ENCODE results near the gene ITPR1. TPM values are rescaled to one million over a fixed set of nuclear protein-coding genes. Genes with fewer than 3 reads are reported as not detected.

Gene ITPR1
- total RNA-seq, 4 donors from 2014 or later, result 58.8 to 67.2 (median 63.1) TPM

DNA sequence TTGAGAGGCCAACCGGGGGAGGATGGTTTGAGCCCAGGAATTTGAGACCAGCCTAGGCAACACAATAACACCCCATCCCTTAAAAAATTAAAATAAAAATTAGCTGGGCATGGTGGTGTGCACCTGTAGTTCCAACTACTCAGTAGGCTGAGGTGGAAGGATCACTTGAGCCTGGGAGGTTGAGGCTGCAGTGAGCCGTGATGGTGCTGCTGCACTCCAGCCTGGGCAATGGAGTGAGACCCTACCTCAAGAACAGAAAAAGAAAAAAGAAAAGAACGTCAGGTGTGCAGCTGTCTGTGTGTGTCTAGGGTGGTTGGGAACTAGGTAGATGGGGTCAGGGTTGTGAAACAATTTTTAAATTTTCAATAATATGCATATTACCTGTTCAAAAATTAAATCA, 389.9 kb downstream of the ITPR1 start:
- TF ChIP-seq, protein P1, sequence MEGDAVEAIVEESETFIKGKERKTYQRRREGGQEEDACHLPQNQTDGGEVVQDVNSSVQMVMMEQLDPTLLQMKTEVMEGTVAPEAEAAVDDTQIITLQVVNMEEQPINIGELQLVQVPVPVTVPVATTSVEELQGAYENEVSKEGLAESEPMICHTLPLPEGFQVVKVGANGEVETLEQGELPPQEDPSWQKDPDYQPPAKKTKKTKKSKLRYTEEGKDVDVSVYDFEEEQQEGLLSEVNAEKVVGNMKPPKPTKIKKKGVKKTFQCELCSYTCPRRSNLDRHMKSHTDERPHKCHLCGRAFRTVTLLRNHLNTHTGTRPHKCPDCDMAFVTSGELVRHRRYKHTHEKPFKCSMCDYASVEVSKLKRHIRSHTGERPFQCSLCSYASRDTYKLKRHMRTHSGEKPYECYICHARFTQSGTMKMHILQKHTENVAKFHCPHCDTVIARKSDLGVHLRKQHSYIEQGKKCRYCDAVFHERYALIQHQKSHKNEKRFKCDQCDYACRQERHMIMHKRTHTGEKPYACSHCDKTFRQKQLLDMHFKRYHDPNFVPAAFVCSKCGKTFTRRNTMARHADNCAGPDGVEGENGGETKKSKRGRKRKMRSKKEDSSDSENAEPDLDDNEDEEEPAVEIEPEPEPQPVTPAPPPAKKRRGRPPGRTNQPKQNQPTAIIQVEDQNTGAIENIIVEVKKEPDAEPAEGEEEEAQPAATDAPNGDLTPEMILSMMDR (IDR thresholded peaks at IDR 0.05; ENCODE audit: low read depth), result no peak

DNA sequence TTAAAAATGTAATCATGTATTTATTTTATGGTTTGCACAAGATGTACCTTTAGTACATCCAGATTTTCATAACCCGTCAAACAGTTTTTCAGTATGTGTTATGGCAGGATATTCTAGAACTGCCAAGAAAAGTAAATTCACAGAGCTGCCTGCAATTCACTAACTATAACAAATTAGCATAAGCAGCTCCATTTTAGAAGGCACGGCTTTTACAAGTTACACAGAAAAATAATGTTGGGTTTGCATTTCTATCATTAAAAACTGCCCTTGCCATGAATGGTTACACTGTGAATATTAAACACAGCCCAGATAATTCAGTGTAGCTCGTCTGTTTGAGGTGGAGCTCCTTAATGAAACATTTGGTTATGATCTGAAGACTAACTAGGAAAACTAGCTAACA, 391.7 kb downstream of the ITPR1 start:
- TF ChIP-seq, protein P1 (IDR thresholded peaks at IDR 0.05; ENCODE audit: low read depth), result no peak

DNA sequence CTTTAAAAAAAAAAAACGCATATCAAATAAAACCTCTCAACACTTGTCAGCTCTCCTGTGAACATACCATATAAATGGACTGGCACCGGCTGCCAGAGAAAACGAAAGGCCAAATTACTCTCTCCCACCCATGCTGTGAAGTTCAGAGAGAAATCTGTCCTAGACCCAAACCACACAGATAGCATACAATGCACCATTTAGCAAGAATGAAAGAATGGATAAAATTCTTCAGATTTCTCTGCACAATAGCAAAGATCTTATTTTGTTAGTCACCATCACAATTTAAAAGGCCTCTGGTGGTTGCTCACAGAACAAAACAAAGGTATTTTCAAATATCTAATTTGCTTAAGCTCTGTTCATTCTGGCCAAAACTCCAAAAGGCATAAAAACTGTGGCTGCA, 392.2 kb downstream of the ITPR1 start:
- TF ChIP-seq, protein P1 (IDR thresholded peaks at IDR 0.05; ENCODE audit: low read depth), result no peak

DNA sequence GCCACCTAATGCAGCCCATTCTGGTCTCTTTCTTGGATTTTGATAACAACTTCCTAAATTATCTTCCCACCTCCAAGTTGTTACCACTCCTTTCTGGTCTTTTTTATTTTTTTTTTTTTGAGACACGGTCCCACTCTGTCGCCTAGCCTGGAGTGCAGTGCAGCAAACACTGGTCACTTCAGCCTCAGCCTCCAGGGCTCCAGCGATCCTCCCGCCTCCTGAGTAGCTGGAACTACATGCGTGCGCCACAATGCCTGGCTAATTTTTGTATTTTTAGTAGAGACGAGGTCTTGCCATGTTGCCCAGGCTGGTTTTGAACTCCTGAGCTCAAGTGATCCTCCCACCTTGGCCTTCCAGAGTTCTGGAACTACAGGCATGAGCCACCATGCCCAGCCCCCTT, 393.3 kb downstream of the ITPR1 start:
- TF ChIP-seq, protein P1 (IDR thresholded peaks at IDR 0.05; ENCODE audit: low read depth), result no peak

DNA sequence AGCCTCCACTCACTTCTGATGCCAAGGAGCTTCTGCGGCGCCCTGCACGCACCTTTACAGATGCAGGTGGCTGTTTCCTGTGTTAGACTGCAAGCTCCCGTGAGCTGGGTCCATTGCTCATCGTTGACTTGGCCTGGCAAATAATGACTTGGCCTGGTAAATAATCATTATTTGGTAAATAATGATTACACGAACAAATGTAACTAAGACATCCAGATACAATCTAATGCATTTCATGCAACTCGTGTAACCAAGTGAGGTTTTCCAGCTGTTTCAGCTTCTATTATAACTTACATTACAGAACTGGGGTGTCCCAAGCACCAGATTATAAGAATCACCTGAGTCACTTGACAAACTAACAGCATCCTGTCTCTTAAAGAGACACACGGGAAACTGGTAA, 394.0 kb downstream of the ITPR1 start:
- TF ChIP-seq, protein P1 (IDR thresholded peaks at IDR 0.05; ENCODE audit: low read depth), result no peak

DNA sequence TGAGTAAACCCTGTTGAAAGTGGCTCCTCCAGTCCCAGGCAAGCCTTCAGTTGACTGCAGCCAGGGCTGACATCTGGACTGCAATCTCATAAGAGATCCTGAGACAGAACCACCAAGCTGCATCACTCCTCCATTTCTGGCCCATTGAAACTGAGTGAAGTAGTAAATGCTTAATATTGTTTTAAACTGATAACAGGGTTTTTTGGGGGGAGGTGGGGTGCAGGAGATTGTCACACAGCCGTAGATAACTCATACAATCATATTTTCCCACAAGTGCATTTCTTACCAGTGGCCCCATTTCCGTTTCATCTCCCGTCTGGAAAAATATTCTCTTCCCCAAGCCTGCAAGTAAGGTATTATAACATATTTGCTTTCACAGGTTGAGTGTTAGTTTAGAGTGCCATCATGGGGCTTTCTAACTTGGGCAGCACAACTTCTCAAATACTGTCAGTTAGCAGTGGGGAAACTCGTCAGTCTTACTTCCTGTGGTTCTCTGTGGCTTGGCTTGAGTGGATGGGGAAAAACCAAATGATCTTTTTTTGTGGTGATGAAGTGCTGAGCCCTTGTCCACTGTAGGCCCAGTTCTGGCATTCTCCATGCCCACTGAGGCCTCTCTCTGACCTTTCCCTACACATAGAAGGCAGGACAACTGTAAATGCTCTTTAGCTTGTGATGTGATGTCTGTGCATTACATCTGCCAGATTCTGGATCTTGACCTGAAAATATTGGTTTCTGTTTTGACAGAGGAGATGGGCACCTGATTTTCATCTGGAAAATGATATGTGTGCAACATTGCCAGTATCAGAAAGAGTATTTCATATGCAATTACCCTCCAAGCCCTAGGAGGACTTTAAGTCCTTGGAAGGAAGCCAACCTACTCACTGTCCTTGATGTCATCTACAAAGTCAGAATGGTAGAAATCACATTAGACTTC, 396.0 kb downstream of the ITPR1 start:
- TF ChIP-seq, protein P1 (IDR thresholded peaks at IDR 0.05; ENCODE audit: low read depth), result no peak

DNA sequence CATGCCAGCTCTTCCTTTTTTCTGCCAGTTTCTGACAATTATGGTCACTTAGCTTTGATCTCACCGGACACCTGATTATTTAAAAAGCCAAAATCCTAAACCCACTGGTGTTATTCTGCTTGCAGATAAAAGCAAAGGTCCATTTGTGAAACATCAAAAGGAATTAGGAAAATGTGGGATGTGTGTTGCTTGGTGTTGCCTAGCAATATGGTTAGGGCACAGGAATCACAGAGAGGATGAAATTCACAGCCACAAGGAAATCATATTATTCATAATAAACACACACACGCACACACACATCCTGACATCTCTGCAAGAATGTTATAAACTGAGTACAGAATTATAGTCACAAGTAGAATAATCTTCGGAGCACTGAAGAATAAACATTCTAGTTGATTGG, 396.7 kb downstream of the ITPR1 start:
- TF ChIP-seq, protein P1 (IDR thresholded peaks at IDR 0.05; ENCODE audit: low read depth), result no peak

Data from subcutaneous adipose tissue (tissue), 4 donors.